GM10248 (cell line): ENCODE results near the gene KIR2DL1.
"Not testable (repeated sequence)": the region's sequence is repeated elsewhere in the genome, so short reads cannot be mapped to it uniquely, and the experiment has no call there.

Source experiments
- CTCF ChIA-PET: fragments of 300-600 bp; sonication (Branson Sonifier 250); formaldehyde crosslinking; extraction: SDS; loops from one replicate; lab custom pipeline; 2021; ENCODE audit warnings: antibody characterized with exemption; lab: Yijun Ruan, JAX
- POLR2A ChIA-PET: fragments of 350-650 bp; sonication (Branson Sonifier 250); formaldehyde crosslinking; extraction: SDS; loops from one replicate; lab custom pipeline; 2020; ENCODE audit warnings: antibody characterized with exemption; lab: Yijun Ruan, JAX
- DNase-seq: peaks from one replicate; pipeline ENCODE4 v3.0.0; 2012; ENCODE audit errors: extremely low spot score
- TF ChIP-seq, protein P1 (sequence below): IDR thresholded peaks from 2 replicates; pipeline ENCODE4 v1.5.1; 2012; ENCODE audit warnings: mild to moderate bottlenecking, low read depth; ENCODE audit errors: extremely low read depth, missing control alignments, control extremely low read depth

The KIR2DL1 gene

DNA sequence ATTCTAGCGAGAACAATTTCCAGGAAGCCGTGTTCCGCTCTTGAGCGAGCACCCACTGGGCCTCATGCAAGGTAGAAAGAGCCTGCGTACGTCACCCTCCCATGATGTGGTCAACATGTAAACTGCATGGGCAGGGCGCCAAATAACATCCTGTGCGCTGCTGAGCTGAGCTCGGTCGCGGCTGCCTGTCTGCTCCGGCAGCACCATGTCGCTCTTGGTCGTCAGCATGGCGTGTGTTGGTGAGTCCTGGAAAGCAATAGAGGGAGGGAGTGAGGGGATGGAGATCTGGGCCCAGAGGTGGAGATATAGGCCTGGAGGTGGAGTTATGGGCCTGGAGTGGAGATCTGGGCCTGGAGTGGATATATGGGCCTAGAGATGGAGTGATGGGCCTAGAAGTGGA, at the start of gene KIR2DL1:
Gene KIR2DL1, plus strand, starts transcription at position 148 of the 400 bp plus-strand sequence. Its CDS starts 58 bp downstream, at position 206.
- DNase-seq, CTCF ChIA-PET, POLR2A ChIA-PET: not testable (repeated sequence)

DNA sequence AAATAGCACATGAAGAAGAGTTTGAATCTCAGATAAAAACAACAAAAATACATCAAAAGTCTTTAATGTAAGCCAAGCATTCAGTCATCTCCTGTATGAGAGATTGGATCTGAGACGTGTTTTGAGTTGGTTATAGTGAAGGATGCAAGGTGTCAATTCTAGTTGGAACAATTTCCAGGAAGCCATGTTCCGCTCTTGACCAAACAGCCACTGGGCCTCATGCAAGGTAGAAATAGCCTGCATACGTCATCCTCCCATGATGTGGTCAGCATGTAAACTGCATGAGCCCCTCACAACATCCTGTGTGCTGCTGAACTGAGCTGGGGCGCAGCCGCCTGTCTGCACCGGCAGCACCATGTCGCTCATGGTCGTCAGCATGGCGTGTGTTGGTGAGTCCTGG, 45.5 kb upstream of the KIR2DL1 start, which contains the start of gene KIR3DL3:
Gene KIR3DL3, plus strand, starts transcription at position 301 of the 400 bp plus-strand sequence. Its CDS starts 55 bp downstream, at position 356.
- POLR2A ChIA-PET: no interaction called here
- TF ChIP-seq, protein P1, sequence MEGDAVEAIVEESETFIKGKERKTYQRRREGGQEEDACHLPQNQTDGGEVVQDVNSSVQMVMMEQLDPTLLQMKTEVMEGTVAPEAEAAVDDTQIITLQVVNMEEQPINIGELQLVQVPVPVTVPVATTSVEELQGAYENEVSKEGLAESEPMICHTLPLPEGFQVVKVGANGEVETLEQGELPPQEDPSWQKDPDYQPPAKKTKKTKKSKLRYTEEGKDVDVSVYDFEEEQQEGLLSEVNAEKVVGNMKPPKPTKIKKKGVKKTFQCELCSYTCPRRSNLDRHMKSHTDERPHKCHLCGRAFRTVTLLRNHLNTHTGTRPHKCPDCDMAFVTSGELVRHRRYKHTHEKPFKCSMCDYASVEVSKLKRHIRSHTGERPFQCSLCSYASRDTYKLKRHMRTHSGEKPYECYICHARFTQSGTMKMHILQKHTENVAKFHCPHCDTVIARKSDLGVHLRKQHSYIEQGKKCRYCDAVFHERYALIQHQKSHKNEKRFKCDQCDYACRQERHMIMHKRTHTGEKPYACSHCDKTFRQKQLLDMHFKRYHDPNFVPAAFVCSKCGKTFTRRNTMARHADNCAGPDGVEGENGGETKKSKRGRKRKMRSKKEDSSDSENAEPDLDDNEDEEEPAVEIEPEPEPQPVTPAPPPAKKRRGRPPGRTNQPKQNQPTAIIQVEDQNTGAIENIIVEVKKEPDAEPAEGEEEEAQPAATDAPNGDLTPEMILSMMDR: no peak
- CTCF ChIA-PET: no interaction called here
- no peak for DNase-seq

DNA sequence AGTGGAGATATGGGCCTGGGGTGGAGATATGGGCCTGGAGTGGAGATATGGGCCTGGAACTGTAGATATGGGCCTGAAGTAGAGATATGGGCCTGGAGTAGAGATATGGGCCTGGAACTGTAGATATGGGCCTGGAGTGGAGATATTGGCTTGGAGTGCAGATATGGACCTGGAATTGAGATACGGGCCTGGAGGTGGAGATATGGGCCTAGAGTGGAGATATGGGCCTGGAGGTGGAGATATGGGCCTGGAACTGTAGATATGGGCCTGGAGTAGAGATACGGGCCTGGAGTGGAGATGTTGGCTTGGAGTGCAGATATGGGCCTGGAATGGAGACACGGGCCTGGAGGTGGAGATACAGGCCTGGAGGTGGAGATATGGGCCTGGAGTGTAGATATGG, 44.9 kb upstream of the KIR2DL1 start:
- POLR2A ChIA-PET: no interaction called here
- CTCF ChIA-PET: no interaction called here
- TF ChIP-seq, protein P1: no peak
- no peak for DNase-seq

DNA sequence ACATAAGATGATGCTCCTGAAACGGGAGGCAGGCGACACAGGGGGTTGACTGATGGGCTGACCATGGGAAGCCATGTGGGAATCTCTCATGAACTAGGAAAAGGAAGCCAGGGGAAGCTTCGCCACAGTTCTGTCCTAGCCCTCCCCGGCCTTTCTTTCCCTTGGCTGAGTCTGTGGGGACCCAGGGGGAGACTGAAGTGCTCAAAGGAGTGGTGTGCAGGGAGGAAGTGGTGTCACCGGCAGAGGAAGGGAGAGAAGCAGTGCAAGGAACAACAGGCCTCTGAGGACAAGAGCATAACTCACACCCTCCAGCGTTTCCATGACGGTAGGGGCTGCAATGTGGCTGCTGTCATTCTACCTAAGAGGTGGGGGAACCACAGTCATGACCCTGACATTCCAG, 44.3 kb upstream of the KIR2DL1 start:
- DNase-seq: no peak
- ChIA-PET POLR2A (no interaction called here), CTCF (no interaction called here)
- TF ChIP-seq, protein P1: no peak

DNA sequence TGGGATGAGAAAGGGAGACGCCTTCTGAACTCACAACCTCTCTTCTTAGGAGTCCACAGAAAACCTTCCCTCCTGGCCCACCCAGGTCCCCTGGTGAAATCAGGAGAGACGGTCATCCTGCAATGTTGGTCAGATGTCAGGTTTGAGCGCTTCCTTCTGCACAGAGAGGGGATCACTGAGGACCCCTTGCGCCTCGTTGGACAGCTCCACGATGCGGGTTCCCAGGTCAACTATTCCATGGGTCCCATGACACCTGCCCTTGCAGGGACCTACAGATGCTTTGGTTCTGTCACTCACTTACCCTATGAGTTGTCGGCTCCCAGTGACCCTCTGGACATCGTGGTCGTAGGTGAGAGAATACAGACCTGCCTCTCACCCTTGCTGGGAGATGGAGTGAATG, 42.0 kb upstream of the KIR2DL1 start:
- ChIA-PET CTCF (no interaction called here), POLR2A (no interaction called here)
- TF ChIP-seq, protein P1: no peak
- no peak for DNase-seq

DNA sequence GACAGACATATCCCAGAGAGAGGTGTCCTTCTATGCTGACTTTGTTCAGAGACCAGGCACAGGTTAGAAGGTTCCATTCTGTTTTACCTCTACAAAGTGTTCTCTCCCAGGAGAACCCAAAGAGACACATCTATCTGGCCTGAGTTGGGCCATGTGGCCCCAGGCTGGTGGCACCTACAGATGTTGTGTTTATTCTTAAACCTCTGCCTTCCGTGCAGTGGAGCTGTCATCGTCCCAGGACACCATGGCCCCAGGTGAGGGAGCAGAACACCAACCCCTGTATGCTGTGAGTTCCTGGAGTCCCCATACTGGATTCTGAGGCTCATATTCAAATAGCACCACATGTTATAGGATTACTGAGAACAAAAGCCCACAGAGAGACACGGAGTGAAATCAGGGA, 41.4 kb upstream of the KIR2DL1 start:
- ChIA-PET CTCF (no interaction called here), POLR2A (no interaction called here)
- DNase-seq: no peak
- TF ChIP-seq, protein P1: no peak

DNA sequence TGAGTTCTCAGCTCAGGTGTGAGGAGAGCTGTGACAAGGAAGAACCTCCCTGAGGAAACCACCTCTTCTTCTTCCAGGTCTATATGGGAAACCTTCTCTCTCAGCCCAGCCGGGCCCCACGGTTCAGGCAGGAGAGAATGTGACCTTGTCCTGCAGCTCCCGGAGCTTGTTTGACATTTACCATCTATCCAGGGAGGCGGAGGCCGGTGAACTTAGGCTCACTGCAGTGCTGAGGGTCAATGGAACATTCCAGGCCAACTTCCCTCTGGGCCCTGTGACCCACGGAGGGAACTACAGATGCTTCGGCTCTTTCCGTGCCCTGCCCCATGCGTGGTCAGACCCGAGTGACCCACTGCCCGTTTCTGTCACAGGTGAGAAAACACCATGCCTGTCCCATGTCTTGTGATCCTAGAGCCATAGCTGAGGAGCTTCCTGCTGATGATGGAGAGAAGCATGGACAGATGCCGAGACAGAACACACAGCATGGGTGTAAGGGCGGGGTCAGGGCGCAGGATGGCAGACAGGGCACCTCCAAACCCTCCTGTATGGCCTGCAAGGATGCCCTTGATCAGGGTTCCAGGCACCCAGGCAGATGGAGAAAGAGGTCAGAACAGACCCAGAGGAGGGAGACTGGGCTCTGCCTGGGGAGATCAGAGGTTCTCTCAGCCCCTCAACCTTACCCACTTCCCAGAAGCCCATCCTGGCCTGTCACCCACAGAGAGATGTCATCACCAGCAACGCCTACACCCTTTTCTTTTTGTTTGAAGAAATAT, 40.0 kb upstream of the KIR2DL1 start:
- TF ChIP-seq, protein P1: no peak
- ChIA-PET POLR2A (no interaction called here), CTCF (no interaction called here)
- DNase-seq: no peak
